NCI-H2227 (cell line): ENCODE measurements around the gene SRC.

Experiments
- DNase-seq: peaks from one replicate; lab custom pipeline; 2025; ENCODE audit not compliant: unreplicated experiment; lab: John Stamatoyannopoulos, UW

The SRC gene

GRCh38 chr20:37393196-37393862 lies 47.4 kb downstream of the SRC start:
- DNase-seq: no peak

DNA sequence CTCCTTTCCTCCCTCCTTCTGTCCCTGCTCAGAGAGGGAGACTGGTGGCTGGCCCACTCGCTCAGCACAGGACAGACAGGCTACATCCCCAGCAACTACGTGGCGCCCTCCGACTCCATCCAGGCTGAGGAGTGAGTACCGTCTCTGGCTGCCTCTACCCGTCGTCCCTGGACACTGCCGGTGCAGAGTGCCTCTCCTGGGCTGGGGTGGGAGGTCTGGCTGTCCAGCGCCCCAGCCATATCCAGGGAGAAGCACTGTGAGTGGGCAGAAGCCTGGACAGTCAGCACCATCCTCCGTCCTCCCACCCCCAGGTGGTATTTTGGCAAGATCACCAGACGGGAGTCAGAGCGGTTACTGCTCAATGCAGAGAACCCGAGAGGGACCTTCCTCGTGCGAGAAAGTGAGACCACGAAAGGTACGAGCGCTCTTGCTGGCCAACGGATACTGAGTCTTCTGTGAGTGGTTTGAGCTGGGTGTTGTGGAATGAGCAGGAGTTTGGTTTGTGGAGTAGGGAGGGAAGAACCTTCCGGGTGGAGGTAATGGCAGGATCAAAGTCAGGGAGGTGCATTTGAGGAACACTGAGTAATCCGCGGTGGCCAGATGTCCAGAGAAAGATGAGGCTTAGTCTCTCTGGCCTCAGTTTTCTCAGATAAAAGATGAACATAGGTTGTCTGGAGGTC lies 48.1 kb downstream of the SRC start:
- no peak for DNase-seq

- DNase-seq: peak; percentile 88
Observed at GRCh38 chr20:37394543-37395409, 48.8 kb downstream of the SRC start.

GRCh38 chr20:37395410-37395797 lies 49.5 kb downstream of the SRC start:
- DNase-seq: no peak

GRCh38 chr20:37395921-37396415 lies 50.0 kb downstream of the SRC start:
- peak; percentile 89 for DNase-seq

DNA sequence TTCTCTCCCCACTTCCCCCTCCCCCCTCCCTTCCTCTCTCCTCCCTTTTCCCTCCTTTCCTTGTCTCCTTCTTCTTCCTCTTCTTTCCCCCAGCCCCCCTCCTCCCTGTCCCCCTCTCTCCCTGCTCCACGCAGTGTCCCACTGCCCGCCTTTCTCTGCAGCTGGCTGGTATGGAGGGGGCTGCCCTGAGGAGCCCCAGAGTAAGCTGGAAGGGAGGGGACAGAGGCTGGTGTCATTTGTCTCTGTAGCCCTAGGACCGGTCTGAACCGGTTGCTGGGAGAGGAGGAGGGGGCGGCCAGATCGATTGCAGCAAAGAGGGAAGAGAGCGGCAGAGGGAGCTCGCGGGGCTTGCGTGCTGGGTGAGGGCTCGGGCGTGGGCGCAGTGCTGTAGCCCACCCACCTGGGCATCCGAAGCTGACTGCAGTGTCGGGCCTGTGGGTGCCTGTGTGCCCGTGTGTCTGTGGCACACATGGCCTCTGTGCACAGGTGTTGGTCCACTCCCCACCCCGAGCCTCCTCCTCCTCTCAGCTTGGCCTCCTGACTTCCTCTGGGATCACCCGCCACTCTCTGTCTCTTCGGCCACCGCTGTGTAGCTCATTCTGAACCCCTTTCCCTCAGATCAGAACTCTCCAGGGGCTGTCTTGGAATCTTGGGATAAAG lies 50.6 kb downstream of the SRC start:
- peak; percentile 91 for DNase-seq

- no peak for DNase-seq
Observed at GRCh38 chr20:37397076-37397953, 51.4 kb downstream of the SRC start.

DNA sequence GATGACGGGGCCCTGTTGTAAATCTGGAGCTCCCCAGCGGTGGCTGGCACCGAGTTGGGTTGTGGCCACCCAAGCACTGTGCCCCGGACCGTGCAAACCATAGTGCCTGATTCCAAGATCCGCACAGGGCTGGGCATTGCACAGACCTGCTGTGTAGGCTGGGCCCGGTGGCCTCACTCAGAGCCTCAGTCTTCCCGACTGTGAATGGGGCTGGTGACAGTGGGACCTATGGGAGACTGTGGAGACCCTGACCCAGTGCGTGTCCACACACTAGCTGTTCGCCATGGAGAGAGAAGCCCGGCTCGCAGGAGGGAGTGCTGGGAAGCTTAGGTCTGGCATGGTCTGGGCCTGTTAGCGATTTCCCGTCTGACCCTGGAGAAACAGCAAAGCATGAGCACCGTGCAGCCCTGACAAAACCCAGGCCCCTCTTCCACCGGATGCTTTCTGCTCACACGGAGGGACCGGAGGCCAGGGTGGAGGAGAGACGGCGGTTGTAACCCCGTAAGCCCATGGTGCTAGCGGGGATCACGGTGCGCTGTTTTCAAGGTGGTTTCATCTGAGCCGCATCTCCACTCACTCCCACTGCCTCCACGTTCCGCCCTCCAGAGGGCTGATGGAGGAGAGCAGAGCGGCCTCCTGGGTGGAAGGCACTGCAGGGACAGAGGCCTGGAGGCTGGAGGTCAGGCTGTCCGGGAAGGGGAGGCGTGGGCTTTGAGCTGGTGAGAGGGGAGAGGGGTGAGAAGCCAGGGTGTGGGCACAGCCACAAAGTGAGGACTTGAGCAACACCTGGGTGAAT lies 52.2 kb downstream of the SRC start:
- no peak for DNase-seq

DNA sequence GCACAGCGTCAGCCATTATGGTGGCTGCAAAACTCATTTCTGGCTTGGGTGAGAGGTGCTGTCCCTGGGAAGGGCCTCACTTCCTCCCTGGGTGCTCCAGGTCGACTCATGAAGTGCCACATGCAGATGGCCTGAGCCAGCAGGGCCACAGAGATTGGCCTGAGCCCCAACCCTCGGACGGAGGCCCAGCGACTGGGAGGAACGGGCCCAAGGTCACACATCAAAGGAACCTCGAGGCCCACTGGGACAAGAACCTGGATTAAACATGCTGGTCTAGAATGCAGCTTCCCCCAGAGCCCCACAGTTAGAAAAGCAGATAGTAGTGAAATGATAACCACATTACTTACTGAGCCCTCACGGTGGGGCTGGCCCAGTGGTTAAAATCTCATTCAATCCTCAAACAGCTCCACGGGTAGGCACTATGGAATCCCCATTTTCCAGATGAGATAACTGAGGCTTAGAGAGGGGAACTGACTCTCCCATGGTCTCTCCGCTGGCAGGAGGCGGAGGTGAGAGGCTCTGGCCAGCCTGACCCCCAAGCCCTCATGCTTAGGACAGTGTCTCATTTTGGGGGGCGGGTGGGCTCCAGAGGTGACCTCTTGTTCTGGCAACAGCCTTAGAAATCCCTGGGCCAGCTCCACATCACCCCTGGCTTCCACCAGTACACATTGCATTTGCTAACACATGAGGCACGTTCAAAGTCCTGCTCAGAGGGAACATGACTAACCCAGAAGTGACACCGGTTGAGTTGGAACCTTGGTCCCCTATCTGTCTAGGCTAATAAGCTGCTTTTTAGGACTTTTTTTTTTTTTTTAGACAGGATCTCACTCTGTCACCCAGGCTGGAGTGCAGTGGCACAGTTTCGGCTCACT lies 53.0 kb downstream of the SRC start:
- DNase-seq: no peak

DNA sequence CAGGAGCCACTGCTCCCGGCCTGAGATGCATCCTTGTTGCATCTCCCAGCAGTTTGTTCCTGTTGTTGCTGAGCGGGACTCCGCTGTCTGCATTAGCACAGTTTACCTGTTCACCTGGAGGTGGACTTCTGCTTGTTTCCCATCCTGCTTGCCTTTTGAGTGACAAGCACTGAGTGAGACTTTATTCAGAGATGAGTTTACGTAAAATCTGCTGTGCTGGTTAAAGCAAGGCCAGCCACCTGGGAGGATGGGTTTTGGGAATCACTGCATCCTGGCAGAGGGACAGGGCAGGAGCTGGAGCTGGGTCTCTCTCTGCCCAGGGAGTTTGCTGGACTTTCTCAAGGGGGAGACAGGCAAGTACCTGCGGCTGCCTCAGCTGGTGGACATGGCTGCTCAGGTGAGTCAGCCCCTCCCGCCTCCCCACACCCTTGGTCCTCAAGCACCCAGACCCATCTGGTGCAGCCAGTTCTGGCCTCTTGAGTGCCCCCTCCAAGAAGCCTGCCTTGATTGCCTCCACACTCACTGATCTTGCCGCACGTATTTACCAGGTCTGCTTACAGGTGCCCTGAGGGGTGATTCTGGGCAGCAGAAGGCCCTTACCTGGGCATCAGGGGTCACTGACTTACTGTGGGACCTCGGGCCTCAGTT lies 55.5 kb downstream of the SRC start:
- no peak for DNase-seq

DNA sequence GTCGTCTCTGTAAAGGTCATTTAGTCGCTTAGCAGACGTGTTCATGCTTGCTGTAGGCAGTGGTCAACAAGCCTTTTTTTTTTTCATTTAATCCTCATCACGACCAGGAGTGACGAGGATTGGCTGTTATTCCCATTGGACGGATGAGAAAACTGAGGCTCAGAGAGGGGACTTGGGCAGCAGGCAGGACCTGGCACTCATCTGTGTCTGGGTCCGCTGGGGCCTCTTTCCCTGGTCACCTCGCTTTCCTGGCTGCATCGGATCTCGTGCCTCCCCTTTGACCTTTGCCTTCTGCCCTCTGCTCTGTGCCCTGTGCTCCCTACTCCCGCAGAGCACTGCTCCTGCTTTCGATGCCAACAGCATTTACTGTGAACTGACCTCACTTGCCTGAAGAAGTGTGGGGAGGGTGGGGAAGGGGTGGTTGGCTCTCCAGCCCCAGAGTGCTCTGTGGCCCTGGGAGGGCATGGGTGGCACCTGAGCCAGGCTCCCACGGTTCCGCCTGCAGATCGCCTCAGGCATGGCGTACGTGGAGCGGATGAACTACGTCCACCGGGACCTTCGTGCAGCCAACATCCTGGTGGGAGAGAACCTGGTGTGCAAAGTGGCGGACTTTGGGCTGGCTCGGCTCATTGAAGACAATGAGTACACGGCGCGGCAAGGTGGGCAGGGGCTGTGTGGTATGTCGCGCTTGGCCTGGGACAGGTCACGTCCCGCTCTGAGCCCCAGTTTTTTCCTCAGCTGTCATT lies 56.2 kb downstream of the SRC start:
- DNase-seq: no peak

- no peak for DNase-seq
Observed at GRCh38 chr20:37403107-37404033, 57.4 kb downstream of the SRC start.

DNA sequence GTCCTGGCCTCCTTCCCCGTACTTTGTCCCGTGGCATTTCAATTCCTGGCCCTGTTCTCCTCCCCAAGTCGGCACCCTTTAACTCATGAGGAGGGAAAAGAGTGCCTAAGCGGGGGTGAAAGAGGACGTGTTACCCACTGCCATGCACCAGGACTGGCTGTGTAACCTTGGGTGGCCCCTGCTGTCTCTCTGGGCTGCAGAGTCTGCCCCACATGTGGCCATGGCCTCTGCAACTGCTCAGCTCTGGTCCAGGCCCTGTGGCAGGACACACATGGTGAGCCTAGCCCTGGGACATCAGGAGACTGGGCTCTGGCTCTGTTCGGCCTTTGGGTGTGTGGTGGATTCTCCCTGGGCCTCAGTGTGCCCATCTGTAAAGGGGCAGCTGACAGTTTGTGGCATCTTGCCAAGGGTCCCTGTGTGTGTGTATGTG lies 58.5 kb downstream of the SRC start:
- DNase-seq: no peak

DNA sequence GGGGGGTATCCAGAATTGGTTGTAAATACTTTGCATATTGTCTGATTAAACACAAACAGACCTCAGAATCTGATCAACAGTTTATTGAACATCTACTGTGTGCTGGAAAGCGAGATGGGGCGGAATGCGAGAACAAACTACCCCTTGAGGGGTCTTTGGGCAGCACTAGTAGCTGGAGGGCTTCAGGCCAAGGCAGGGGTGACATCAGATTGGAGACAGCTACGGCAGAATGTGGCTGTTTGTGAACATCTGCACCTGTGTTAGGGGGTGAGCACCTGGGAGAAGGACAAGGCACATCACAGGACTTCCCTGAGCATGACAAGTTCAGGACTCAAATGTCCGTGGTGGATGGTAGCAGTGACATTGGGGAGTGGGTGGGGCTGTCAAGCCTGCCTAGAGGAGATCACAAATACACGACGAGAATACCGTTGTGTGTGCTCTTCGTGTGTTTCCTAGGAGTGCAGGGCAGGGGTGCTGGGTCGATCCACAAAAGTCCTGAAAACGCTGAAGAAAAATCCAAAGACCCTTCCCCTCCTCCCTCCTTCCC lies 59.5 kb downstream of the SRC start:
- no peak for DNase-seq

DNA sequence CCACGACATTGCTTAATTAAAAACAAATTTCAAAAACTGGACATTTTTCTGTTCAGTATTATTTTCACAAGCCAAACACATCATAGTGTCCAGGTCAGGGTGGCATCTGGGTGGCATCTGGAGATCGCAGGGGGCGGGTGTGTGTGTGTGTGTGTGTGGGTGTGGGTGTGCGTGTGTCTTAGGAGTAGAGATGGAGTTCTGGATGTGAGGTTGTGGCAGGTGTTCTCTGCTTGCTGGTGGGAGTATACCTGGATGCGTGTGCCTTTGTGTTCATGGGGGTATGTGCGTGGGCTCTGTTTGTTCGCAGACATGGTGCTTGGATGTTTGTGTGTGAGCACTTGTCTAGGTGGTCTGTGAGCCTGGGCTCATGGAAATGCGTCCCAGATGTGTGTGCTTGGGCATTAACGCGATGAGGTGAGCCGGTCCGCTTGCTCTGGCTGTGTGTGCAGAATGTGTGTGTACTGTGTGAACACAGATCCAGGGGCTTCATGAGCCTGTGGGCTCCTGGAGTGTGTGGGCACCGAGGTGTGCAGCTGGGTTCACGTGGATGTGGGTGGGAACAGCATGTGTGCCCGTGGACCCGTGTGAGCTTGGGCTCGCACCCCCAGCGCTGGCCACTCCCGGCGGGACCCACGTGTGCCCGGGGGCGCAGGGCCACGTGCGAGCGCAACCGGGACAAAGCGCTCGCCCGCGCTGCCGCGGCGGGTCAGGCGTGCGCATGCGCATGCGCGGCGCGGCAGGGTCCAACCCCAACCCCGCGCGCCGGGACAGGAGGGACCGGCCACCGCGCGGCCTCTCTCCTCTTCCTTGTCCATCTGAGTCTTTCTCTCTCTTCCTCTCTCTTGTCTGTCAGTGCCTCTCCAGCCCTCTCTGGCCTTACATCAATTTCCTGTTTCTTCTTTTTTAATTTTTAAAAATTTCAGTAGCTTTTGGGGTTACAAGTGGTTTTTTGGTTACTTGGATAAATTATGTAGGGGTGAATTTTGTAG lies 60.4 kb downstream of the SRC start:
- DNase-seq: peak; percentile 77
